ENCODE results near the gene SH3YL1. TPM values are rescaled to one million over a fixed set of nuclear protein-coding genes. Genes with fewer than 3 reads are reported as not detected.

Gene SH3YL1
- total RNA-seq, 1 donor from 2014 or later: 61.4 TPM

- H3K9me3 Mint-ChIP-seq: no peaks in the 10 kb centered on the region
- no peak for TF ChIP-seq CTCF (conservative IDR thresholded peaks at IDR 0.05)
- no peaks in the 10 kb centered on the region for H3K4me1 Mint-ChIP-seq (ENCODE audit: unreplicated experiment)
- peaks cover 57% of the 10 kb centered on the region for H3K27me3 Mint-ChIP-seq
- H3K36me3 Mint-ChIP-seq: peaks cover 12% of the 10 kb centered on the region
- peak within 1 kb of the TSS; percentile 81 for H3K4me3 Mint-ChIP-seq
- H3K27ac Mint-ChIP-seq: peak within 1 kb of the TSS; percentile 59
- no peak for DNase-seq (ENCODE audit: extremely low spot score, unreplicated experiment)
These were observed 24.3 kb upstream of the SH3YL1 start, which contains the start of gene ALKAL2 for GRCh38 chr2:287911-288757. TSS of gene ALKAL2 (minus strand) at chr2:288091. CDS start at chr2:287835, 256 bp downstream.

GRCh38 chr2:287471-287885 is 23.6 kb upstream of the SH3YL1 start:
- no peak for TF ChIP-seq CTCF (conservative IDR thresholded peaks at IDR 0.05)
- H3K9me3 Mint-ChIP-seq: no peaks in the 10 kb centered on the region
- peaks cover 55% of the 10 kb centered on the region for H3K27me3 Mint-ChIP-seq
- no peaks in the 10 kb centered on the region for H3K4me1 Mint-ChIP-seq (ENCODE audit: unreplicated experiment)
- H3K4me3 Mint-ChIP-seq: peak overlapping the region; percentile 81
- no peak overlapping the region for H3K27ac Mint-ChIP-seq
- H3K36me3 Mint-ChIP-seq: peaks cover 12% of the 10 kb centered on the region
- DNase-seq (ENCODE audit: extremely low spot score, unreplicated experiment): no peak

GRCh38 chr2:286774-287392 is 23.1 kb upstream of the SH3YL1 start:
- H3K36me3 Mint-ChIP-seq: peaks cover 12% of the 10 kb centered on the region
- H3K4me3 Mint-ChIP-seq: peak overlapping the region; percentile 81
- H3K27me3 Mint-ChIP-seq: peaks cover 49% of the 10 kb centered on the region
- no peak for TF ChIP-seq CTCF (conservative IDR thresholded peaks at IDR 0.05)
- H3K27ac Mint-ChIP-seq: peak overlapping the region; percentile 59
- no peak for DNase-seq (ENCODE audit: extremely low spot score, unreplicated experiment)
- no peaks in the 10 kb centered on the region for H3K9me3 Mint-ChIP-seq
- H3K4me1 Mint-ChIP-seq (ENCODE audit: unreplicated experiment): no peaks in the 10 kb centered on the region

- no peaks in the 10 kb centered on the region for H3K4me1 Mint-ChIP-seq (ENCODE audit: unreplicated experiment)
- no peak for DNase-seq (ENCODE audit: extremely low spot score, unreplicated experiment)
- TF ChIP-seq CTCF (conservative IDR thresholded peaks at IDR 0.05): no peak
- no peaks in the 10 kb centered on the region for H3K9me3 Mint-ChIP-seq
- peak overlapping the region; percentile 53 for H3K4me3 Mint-ChIP-seq
- peaks cover 45% of the 10 kb centered on the region for H3K27me3 Mint-ChIP-seq
- H3K27ac Mint-ChIP-seq: no peak overlapping the region
- peaks cover 12% of the 10 kb centered on the region for H3K36me3 Mint-ChIP-seq
These were observed 22.2 kb upstream of the SH3YL1 start for GRCh38 chr2:286035-286434.

GRCh38 chr2:285531-285930 is 21.7 kb upstream of the SH3YL1 start:
- Mint-ChIP-seq H3K9me3 (no peaks in the 10 kb centered on the region), H3K4me3 (peak overlapping the region; percentile 53), H3K4me1 (ENCODE audit: unreplicated experiment) (no peaks in the 10 kb centered on the region), H3K27ac (no peak overlapping the region), H3K36me3 (peaks cover 12% of the 10 kb centered on the region), H3K27me3 (peaks cover 40% of the 10 kb centered on the region)
- DNase-seq (ENCODE audit: extremely low spot score, unreplicated experiment): no peak
- no peak for TF ChIP-seq CTCF (conservative IDR thresholded peaks at IDR 0.05)

Data from type B pancreatic cell (in vitro differentiated cells).